Kidney epithelial cell (primary cell): Measurements from ENCODE around the gene LMF1. TPM values are rescaled to one million over a fixed set of nuclear protein-coding genes. Genes with fewer than 3 reads are reported as not detected.

ENCODE experiments used
- DNase-seq: peaks from one replicate; pipeline ENCODE4 v3.0.0-alpha.2; 2010; ENCODE audit warnings: low read depth
- H3K27me3 ChIP-seq: 2 replicates; pipeline ENCODE4 v1.6.0; 2011; ENCODE audit warnings: low read length; ENCODE audit not compliant: control insufficient read depth, insufficient read depth
- H3K36me3 ChIP-seq: 2 replicates; pipeline ENCODE4 v1.5.1; 2011; ENCODE audit warnings: low read length; ENCODE audit not compliant: control insufficient read depth, insufficient read depth
- H3K4me3 ChIP-seq: 2 replicates; pipeline ENCODE4 v1.5.1; 2011; ENCODE audit warnings: low read depth, mild to moderate bottlenecking, control low read depth, low read length
- CTCF ChIP-seq: IDR thresholded peaks from 2 replicates; pipeline ENCODE4 v1.5.1; 2011; ENCODE audit warnings: mild to moderate bottlenecking, moderate library complexity, low read length, control low read depth, inconsistent platforms; ENCODE audit not compliant: insufficient read depth, poor library complexity, severe bottlenecking
- total RNA-seq: library from RNA; depleted of rRNA; stranded (reverse); fragments of >200 nt; gene quantifications from 2 replicates; pipeline ENCODE4 v1.2.3, GENCODE V29; 2015

The LMF1 gene
- total RNA-seq, 1 donor from 2014 or later: 26.3 TPM

GRCh38 chr16:966035-966434 lies 4.7 kb downstream of the LMF1 start:
- no peak for TF ChIP-seq CTCF
- H3K27me3 ChIP-seq: no peaks in the 10 kb centered on the region
- no peak overlapping the region for H3K4me3 ChIP-seq
- no peak for DNase-seq
- H3K36me3 ChIP-seq: no peaks in the 10 kb centered on the region

- no peaks in the 10 kb centered on the region for H3K27me3 ChIP-seq
- no peak for DNase-seq
- no peak for TF ChIP-seq CTCF
- H3K4me3 ChIP-seq: no peak overlapping the region
- H3K36me3 ChIP-seq: no peaks in the 10 kb centered on the region
Observed at GRCh38 chr16:965487-965886, 5.3 kb downstream of the LMF1 start.

GRCh38 chr16:965036-965395 lies 5.8 kb downstream of the LMF1 start:
- Histone ChIP-seq H3K36me3 (no peaks in the 10 kb centered on the region), H3K4me3 (no peak overlapping the region), H3K27me3 (no peaks in the 10 kb centered on the region)
- no peak for TF ChIP-seq CTCF
- DNase-seq: no peak

- no peak for TF ChIP-seq CTCF
- no peak for DNase-seq
- Histone ChIP-seq H3K27me3 (no peaks in the 10 kb centered on the region), H3K36me3 (no peaks in the 10 kb centered on the region), H3K4me3 (no peak overlapping the region)
Observed at GRCh38 chr16:964356-965035, 6.3 kb downstream of the LMF1 start.

GRCh38 chr16:963913-964312 lies 6.9 kb downstream of the LMF1 start:
- no peak for DNase-seq
- H3K36me3 ChIP-seq: no peaks in the 10 kb centered on the region
- TF ChIP-seq CTCF: no peak
- no peak overlapping the region for H3K4me3 ChIP-seq
- no peaks in the 10 kb centered on the region for H3K27me3 ChIP-seq

- TF ChIP-seq CTCF: no peak
- no peaks in the 10 kb centered on the region for H3K27me3 ChIP-seq
- no peak overlapping the region for H3K4me3 ChIP-seq
- H3K36me3 ChIP-seq: no peaks in the 10 kb centered on the region
- no peak for DNase-seq
Observed at GRCh38 chr16:962901-963814, 7.6 kb downstream of the LMF1 start.
